Lower leg skin (tissue), 3 donors: ENCODE data around the gene TMEM184C.

Source experiments
- CTCF ChIP-seq, 3 donors: fragments of 450-650 bp; IDR thresholded peaks; one replicate each; pipeline ENCODE4 v1.5.1; 2016; ENCODE audit warnings: antibody characterized with exemption in 3 of 3, mild to moderate bottlenecking in 3 of 3, moderate library complexity in 2 of 3
- POLR2A ChIP-seq, 2 donors: fragments of 450-650 bp; IDR thresholded peaks; one replicate each; pipeline ENCODE4 v1.6.1; 2016 to 2017; ENCODE audit warnings: antibody characterized with exemption in 2 of 2, mild to moderate bottlenecking in 1 of 2, moderate library complexity in 1 of 2

GRCh38 chr4:147689067-147689466 is 71.9 kb downstream of the TMEM184C start:
- no peak for TF ChIP-seq CTCF (IDR thresholded peaks at IDR 0.05)
- TF ChIP-seq POLR2A (IDR thresholded peaks at IDR 0.05), result no peak
